Measurements from ENCODE around the gene SPIRE1.

The SPIRE1 gene

DNA sequence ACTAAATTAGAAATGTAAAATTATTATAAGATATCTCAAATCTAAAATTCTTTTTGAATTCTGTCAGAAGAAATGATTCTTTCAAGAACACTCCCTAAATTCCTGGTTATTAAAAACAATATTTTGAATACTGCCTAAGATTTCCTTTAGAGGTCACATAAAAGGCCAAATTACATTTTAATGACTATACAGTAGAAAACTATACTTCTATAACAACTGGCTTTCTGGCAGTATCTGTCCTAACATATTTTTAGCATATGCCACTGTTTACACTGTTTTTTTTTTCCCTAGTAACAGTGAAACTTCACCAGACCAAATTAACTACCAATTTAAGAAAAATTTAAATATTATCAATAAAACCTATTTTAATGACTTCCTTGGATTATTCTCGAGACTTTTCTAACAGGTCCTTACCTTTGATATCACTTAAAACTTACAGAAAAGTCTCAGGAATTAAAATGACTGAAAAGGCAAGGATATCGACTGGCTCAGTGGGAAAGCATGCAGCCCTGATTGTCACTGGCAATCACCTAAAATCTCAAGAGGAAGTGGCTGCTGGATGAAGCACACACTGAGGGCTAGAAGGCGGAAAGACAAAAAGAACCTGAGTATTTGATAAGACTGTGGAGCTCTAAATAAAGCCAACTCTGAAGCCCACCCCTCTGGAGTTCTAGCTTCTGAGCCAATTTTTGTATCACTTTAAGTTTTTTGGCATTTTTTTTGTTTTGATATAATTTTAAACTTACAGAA lies 59.6 kb downstream of the SPIRE1 start:
- TF ChIP-seq ZNF274 (IDR thresholded peaks at IDR 0.05; ENCODE audit: low read depth, low read length), result no peak
- no peak overlapping the region for H3K4me3 ChIP-seq (ENCODE audit: low read length)

DNA sequence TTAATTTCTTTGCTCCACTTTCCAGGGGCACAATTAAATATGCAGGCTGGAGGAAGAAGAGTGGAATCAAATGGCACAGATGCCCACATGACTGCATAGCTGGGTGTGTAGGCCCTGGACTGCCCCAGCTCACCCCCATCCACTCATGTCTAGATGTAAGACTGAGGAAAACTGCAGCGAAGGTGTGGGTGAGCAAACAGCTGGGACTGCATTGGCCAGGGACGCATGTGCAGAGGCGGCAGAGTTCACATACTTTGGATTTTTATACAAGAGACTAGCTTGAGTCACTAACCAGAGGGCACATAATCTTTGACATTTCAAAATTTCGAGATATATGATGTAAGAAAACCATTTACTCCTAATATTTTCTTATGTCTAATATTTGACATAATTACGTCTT lies 60.1 kb downstream of the SPIRE1 start:
- no peak overlapping the region for H3K4me3 ChIP-seq (ENCODE audit: low read length)
- no peak for TF ChIP-seq ZNF274 (IDR thresholded peaks at IDR 0.05; ENCODE audit: low read depth, low read length)

DNA sequence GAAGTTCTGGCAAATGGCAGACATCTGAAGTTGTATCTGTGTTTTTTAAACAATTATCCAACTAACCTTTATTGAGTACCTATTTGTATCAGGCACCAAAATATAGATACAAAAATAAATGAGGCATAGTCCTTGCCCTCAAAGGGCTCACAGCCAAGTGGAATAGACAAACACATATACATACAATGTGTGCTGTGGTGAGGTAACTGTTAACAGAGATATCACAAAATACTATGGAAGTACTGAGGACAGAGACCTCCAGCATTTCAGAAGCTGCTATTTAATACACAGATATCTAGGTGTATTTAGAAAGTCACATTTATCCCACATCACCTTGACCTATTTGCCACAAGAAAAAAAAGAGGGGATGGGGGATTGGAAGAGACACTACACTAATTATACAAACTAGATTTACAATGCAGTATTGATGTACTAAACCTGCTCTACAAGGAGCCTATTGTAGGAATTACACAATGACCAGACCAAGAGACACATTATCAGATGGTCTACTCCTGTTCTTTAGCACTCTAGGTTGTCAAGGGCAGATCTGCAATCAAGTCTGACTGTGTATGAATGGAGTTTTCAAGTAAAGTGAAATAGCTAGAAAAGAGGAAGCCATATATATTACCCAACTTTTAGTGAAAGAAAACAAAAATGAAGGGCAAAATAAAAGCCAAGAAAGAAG lies 62.2 kb downstream of the SPIRE1 start:
- TF ChIP-seq ZNF274 (IDR thresholded peaks at IDR 0.05; ENCODE audit: low read depth, low read length), result no peak
- no peak overlapping the region for H3K4me3 ChIP-seq (ENCODE audit: low read length)

DNA sequence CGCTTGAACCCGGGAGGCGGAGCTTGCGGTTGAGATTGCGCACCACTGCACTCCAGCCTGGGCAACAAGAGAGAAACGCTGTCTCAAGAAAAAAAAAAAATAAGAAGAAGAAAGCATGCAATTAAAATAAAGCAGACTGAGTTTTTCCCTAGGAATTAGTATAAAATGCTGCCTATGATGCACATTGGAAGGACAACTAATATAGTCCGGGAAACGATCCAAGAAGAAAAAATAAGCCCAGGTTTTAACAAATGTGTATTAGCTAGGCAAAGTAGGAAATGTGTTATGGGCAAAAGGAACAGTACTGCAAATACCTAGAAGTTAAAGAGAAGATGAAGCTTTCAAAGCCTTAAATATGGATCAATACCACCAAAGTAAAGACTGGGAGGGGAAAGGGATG lies 64.0 kb downstream of the SPIRE1 start:
- no peak overlapping the region for H3K4me3 ChIP-seq (ENCODE audit: low read length)
- no peak for TF ChIP-seq ZNF274 (IDR thresholded peaks at IDR 0.05; ENCODE audit: low read depth, low read length)

DNA sequence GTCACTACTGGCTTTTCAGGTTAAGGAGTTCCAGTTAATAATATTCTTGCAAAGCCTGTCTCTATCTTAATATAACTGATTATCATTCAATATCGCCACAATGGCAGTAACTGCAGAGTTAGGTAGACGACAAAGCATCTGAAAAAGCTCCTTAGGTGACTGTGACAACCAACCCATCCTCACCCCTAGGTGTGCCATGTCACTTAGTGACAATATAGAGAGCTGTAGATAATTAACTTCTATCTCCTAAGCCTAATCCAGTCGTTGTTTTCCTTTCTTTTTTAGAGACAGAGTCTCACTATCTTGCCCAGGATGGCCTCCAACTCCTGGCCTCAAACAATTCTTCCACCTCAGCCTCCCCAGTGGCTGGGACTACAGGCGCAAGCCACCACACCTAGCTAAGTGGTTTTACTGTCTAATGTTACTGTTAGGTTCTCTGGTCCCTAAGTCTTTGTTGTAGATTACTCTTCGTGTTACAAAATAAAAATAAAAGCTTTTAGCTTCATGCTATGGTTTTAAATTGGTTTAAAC lies 65.2 kb downstream of the SPIRE1 start:
- TF ChIP-seq ZNF274 (IDR thresholded peaks at IDR 0.05; ENCODE audit: low read depth, low read length), result no peak

DNA sequence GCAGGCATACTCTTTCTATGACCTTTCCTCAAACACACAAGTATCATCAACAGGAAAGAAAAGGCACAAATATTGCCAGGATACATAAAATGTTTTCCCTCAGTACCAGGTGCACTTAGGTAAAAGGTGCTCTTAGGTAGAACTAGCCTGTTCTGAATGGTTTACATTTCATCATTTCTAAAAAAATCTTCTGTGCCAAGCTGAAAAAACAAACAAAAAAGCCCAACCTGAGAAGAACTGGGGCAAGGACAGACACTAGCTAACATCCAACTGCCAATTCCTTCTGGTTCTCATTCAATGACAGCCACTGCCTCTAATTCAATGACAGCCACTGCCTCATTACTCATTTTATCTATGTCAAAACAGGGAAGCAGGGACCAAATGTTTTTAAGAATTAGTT lies 68.5 kb downstream of the SPIRE1 start:
- no peak overlapping the region for H3K4me3 ChIP-seq (ENCODE audit: low read length)

More for the DNA sequence above, 65.2 kb downstream of the SPIRE1 start:
- H3K4me3 ChIP-seq (ENCODE audit: low read length), result no peak overlapping the region

DNA sequence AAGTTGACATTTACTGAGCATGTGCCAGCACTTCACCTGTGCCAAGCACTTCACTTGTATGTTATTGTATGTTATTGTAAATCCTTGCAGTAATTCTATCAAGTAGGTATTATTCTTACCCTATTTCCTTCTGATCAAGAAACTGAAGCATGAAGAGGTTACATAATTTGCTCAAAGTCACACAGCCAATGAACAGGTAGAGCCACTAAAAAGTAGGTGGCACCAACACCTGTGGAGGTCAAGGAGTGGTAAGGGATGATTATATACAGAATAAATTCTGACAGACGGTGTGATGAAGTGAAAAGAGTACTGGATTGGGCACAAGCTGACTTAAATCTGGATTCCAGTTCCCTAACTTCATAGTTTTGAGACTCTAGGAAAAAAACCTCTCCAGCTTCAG lies 71.0 kb downstream of the SPIRE1 start:
- TF ChIP-seq ZNF274 (IDR thresholded peaks at IDR 0.05; ENCODE audit: low read depth, low read length), result no peak
- no peak overlapping the region for H3K4me3 ChIP-seq (ENCODE audit: low read length)

More for the DNA sequence above, 68.5 kb downstream of the SPIRE1 start:
- no peak for TF ChIP-seq ZNF274 (IDR thresholded peaks at IDR 0.05; ENCODE audit: low read depth, low read length)

DNA sequence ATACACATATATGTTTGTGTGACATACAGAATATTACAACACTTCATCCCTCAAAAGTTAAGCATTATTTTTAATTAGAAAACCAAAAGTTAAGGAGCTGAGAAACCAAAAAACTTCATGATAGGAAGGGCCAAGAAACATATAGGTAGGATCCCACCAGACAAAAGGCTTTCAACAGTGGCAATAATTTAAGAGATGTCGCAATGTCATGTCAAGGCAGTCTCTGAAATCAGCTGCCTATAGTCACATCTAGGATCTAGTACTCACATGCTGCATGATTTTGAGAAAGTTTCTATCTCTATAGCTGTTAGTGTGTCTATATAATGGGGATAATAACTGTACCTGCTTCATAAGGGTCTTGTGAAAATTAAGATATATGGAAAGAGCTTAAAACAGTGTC lies 72.7 kb downstream of the SPIRE1 start:
- no peak for TF ChIP-seq ZNF274 (IDR thresholded peaks at IDR 0.05; ENCODE audit: low read depth, low read length)
- no peak overlapping the region for H3K4me3 ChIP-seq (ENCODE audit: low read length)

DNA sequence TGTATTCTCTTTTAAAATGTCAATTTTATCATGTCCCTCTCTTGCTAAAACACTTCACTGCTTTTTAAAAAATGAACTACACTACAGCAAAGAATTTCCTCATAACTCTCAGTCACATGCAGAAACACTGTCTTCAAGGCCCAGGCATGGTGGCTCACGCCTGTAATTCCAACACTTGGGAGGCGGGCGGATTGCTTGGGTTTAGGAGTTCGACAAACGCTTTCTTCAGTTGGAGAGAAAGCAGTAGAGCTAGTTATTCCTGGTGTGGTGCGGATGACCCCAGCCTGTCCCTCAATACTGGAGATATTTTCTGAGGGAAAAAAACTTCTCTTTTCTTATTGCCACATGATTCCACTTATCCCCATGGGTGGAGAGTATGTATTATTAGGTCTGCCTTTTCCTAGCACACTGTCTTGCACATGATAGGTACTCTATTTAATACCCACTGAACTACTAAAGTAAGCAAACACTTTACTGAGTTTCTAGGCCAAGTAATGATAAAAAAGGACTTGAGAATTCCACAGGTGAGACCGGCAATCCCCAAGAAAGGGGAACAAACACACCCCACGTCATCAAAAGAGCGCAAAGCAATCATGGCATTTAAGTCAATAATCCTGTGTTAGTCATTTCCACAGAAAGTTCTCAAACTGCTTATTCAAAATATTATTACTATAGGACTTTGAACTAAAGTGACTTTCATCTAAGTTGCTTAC lies 77.1 kb downstream of the SPIRE1 start:
- no peak overlapping the region for H3K4me3 ChIP-seq (ENCODE audit: low read length)
- TF ChIP-seq ZNF274 (IDR thresholded peaks at IDR 0.05; ENCODE audit: low read depth, low read length), result no peak

DNA sequence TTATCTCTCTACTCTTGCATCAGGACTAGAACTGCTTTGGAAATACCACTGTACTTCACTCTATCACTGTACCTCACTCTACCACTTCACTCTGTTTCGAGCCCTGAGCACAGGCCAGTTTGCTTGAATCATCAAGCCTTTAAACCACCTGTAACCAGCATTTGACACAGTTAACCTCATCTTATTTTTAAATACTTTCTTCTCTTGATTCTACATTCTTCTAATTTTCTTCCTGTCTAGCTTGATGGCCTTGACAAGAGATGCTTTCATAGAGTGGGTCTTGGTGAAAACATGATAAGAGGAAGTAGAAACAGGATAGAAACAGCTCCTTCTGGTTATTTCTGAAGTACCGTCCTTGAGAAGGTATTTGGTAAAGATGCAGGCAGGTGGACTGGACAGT lies 78.1 kb downstream of the SPIRE1 start:
- H3K4me3 ChIP-seq (ENCODE audit: low read length), result no peak overlapping the region
- TF ChIP-seq ZNF274 (IDR thresholded peaks at IDR 0.05; ENCODE audit: low read depth, low read length), result no peak

DNA sequence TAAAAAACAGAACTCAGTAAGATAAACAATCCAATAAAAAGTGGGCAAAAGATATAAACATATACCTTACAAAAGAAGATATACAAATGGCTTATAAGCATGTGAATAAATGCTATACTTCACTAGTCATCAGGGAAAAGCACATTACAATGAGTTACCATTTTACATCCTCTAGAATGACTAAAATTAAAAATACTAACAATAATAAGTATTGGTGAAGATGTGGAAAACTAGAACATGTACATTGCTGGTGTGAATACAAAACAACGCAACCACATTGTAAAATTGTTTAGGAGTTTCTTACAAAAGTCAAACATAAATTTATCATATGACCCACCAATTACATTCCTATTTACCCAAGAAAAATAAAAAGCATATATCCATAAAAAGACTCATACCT lies 80.1 kb downstream of the SPIRE1 start:
- TF ChIP-seq ZNF274 (IDR thresholded peaks at IDR 0.05; ENCODE audit: low read depth, low read length), result no peak
- no peak overlapping the region for H3K4me3 ChIP-seq (ENCODE audit: low read length)

DNA sequence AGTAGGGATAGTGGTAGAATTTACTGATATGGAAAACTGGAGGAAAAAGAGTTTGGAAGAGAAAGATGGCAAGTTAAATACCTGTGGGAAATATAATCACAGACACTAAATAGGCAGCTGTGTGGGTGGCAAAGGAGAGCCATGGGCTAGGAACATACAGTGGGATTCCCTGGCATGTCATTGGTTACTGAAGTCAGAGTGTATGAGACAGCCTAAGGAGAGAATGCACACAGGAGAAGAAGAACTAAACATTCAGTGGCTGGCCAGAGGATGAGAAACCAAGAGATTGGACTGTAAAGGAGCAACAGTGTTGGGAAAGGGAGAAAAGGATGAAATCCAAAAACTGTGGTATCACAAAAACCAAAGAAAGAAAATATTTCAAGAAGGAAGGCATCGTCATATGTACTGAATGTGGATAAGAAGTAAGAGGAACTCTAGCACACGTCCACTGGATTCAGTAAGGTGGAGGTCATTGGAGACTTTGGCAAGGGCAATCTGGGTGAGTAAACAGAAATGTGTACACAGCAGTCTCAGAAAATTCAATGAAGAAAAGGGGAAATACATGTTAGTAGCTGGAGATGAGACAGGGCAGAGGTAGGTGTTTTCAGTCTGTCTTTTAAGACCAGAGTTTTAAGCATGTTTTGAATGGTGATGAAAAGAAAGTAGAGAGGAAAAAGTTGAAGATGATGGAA lies 83.3 kb downstream of the SPIRE1 start:
- TF ChIP-seq ZNF274 (IDR thresholded peaks at IDR 0.05; ENCODE audit: low read depth, low read length), result no peak

DNA sequence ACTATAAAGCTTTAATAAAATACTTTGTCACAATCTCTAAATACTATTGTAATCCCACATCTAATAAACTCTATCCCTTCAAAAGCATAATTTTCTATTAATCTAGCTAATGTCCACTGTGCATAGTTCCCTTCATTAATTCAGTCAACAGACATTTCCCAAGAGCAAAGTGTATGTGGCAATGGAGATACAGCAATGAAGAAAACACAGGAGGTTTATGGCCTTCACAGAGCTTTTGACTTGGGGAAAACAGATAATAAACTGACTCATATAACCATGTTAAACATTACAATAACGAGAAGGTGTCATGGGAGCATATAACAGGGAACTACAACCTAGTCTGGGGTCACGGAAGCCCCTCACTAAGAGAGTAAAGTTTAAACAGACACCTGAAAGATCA lies 86.3 kb downstream of the SPIRE1 start:
- H3K4me3 ChIP-seq (ENCODE audit: low read length), result no peak overlapping the region
- TF ChIP-seq ZNF274 (IDR thresholded peaks at IDR 0.05; ENCODE audit: low read depth, low read length), result no peak

More for the DNA sequence above, 83.3 kb downstream of the SPIRE1 start:
- H3K4me3 ChIP-seq (ENCODE audit: low read length), result no peak overlapping the region

DNA sequence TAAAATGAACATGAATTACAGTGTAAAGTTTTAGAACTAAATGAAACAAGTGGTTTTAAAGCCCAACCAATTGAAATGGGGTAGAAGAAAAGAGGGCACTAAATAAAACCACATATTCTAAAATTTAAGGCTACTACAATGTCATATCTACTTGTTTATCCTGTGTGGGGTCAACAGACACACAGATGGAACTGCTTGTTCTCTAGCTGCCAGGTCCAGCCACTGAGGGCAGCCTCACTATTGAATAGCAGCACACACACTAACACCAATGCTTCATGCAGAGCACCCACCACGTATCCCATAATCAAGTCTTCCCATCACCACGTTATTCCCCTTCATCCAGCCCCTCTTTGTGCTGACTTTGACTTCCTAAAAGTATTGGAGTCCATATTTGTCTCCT lies 88.1 kb downstream of the SPIRE1 start:
- H3K4me3 ChIP-seq (ENCODE audit: low read length), result no peak overlapping the region
- TF ChIP-seq ZNF274 (IDR thresholded peaks at IDR 0.05; ENCODE audit: low read depth, low read length), result no peak

All from GM08714 (cell line).